ENCODE data around the gene DRD3.

GRCh38 chr3:114214542-114215341 is 35.9 kb upstream of the DRD3 start:
- TF ChIP-seq HDGF (IDR thresholded peaks at IDR 0.05; ENCODE audit: borderline replicate concordance) (no peak), BHLHE40 (IDR thresholded peaks at IDR 0.05; ENCODE audit: borderline replicate concordance) (no peak), ZNF384 (IDR thresholded peaks at IDR 0.05) (no peak), ELF4 (IDR thresholded peaks at IDR 0.05) (no peak), NFRKB (IDR thresholded peaks at IDR 0.05) (no peak)

Measured in HEK293T (cell line).